K562 (cell line): ENCODE results near the gene GTPBP6. TPM values are rescaled to one million over a fixed set of nuclear protein-coding genes. Genes with fewer than 3 reads are reported as not detected.
"Not testable (repeated sequence)": the region's sequence is repeated elsewhere in the genome, so short reads cannot be mapped to it uniquely, and the experiment has no call there.

Experiments used
- ATAC-seq: fragments of 200-7000 bp; cut with Tn5 transposase; 3 replicates; pipeline ENCODE4 v1.9.1; 2020; ENCODE audit warnings: moderate library complexity
- BruUV-seq: library from RNA; stranded (reverse); fragments of 400-500 nt; replicated peaks from 2 replicates; lab custom pipeline; 2021; lab: Mats Ljungman, UMichigan
- CTCF ChIA-PET: fragments of 300-600 bp; formaldehyde crosslinking; extraction: SDS; loops from one replicate; lab custom pipeline; 2021; ENCODE audit warnings: low intra/inter-chr PET ratio; lab: Yijun Ruan, JAX
- POLR2A ChIA-PET: fragments of 300-600, 350-650 bp; sonication (Branson Sonifier 250); formaldehyde crosslinking; extraction: SDS; loops from one replicate; lab custom pipeline; 2021; ENCODE audit warnings: antibody characterized with exemption, inconsistent platforms; lab: Yijun Ruan, JAX
- DNase-seq, 4 experiments: peaks; one replicate each; pipeline versions ENCODE4 v3.0.0 to v3.0.0-alpha.2; 2011 to 2018; ENCODE audit warnings: low spot score in 3 of 4, mixed read lengths in 3 of 4; ENCODE audit errors: extremely low read depth in 1 of 4
- FAIRE-seq: peaks from 2 replicates; lab custom pipeline; 2011; peaks lifted over from hg19 to GRCh38; lab: Jason Lieb, UNC
- H2AFZ ChIP-seq: 2 replicates; pipeline ENCODE4 v1.6.0; 2011; ENCODE audit warnings: low read depth, low read length, control low read depth, inconsistent platforms
- H3K27ac ChIP-seq: fragments of 200-600 bp; 3 replicates; pipeline ENCODE4 v1.8.0; 2011; ENCODE audit warnings: low read depth, mild to moderate bottlenecking, control low read depth, inconsistent platforms, low read length, moderate library complexity, mixed read lengths; ENCODE audit errors: extremely low read depth
- H3K27me3 ChIP-seq, 2 experiments: fragments of 300-600 bp in 1 of 2; 2 replicates in 1 of 2; 3 replicates in 1 of 2; pipeline versions ENCODE4 v1.6.0 to v1.8.0; 2011; ENCODE audit warnings: inconsistent platforms in 2 of 2, low read length in 2 of 2, mild to moderate bottlenecking in 1 of 2, mixed read lengths in 1 of 2, moderate library complexity in 1 of 2; ENCODE audit not compliant: control insufficient read depth in 2 of 2, insufficient read depth in 2 of 2
- H3K36me3 ChIP-seq: fragments of 300-600 bp; 3 replicates; pipeline ENCODE4 v1.8.0; 2011; ENCODE audit warnings: mild to moderate bottlenecking, low read length, inconsistent platforms; ENCODE audit not compliant: control insufficient read depth, insufficient read depth
- H3K4me1 ChIP-seq, 2 experiments: fragments of 200-600 bp in 1 of 2; replicated peaks in 1 of 2; 2 replicates in 1 of 2; 3 replicates in 1 of 2; pipeline versions ENCODE4 v1.5.1 to v1.8.0; 2011; ENCODE audit warnings: inconsistent platforms in 2 of 2, low read length in 2 of 2, mild to moderate bottlenecking in 1 of 2, mixed read lengths in 1 of 2, moderate library complexity in 1 of 2; ENCODE audit not compliant: control insufficient read depth in 2 of 2, insufficient read depth in 2 of 2
- H3K4me2 ChIP-seq: 2 replicates; pipeline ENCODE4 v1.6.1; 2011; ENCODE audit warnings: low read length, control low read depth, inconsistent platforms, mixed read lengths; ENCODE audit not compliant: insufficient read depth
- H3K4me3 ChIP-seq: fragments of 200-600 bp; sonication (generic), shearing (Covaris generic); 2 replicates; pipeline ENCODE4 v1.5.1; 2016; ENCODE audit warnings: control low read depth, inconsistent platforms
- H3K79me2 ChIP-seq: fragments of 200-600 bp; 3 replicates; pipeline ENCODE4 v1.8.0; 2011; ENCODE audit warnings: low read length, inconsistent platforms; ENCODE audit not compliant: control insufficient read depth, insufficient read depth
- H3K9ac ChIP-seq, 2 experiments: 2 replicates each; pipeline versions ENCODE4 v1.6.0 to v1.6.1; 2011; ENCODE audit warnings: low read depth in 2 of 2, low read length in 2 of 2, control low read depth in 1 of 2, inconsistent platforms in 1 of 2, mild to moderate bottlenecking in 1 of 2, mixed read lengths in 1 of 2; ENCODE audit not compliant: insufficient read depth in 1 of 2
- H3K9me1 ChIP-seq: one replicate; pipeline ENCODE4 v1.6.0; 2011; ENCODE audit warnings: inconsistent platforms, mild to moderate bottlenecking, low read length, moderate library complexity; ENCODE audit not compliant: control insufficient read depth, insufficient read depth
- H3K9me3 ChIP-seq: replicated peaks from 2 replicates; pipeline ENCODE4 v1.5.1; 2011; ENCODE audit warnings: low read depth, low read length, inconsistent platforms; ENCODE audit not compliant: control insufficient read depth, insufficient read depth
- H4K20me1 ChIP-seq: replicated peaks from 2 replicates; pipeline ENCODE4 v1.6.1; 2011; ENCODE audit warnings: low read length, inconsistent platforms, mixed read lengths; ENCODE audit not compliant: control insufficient read depth, insufficient read depth
- CBX3 ChIP-seq, 2 experiments: IDR thresholded peaks; 1 replicate in 1 of 2; 2 replicates in 1 of 2; pipeline ENCODE4 v1.6.1; 2012; ENCODE audit warnings: inconsistent platforms in 2 of 2, low read length in 2 of 2, borderline replicate concordance in 1 of 2, control low read depth in 1 of 2
- KDM1A ChIP-seq, 2 experiments: fragments of 450-650 bp; IDR thresholded peaks; 2 replicates each; pipeline ENCODE4 v1.6.1; 2016; ENCODE audit warnings: mild to moderate bottlenecking in 2 of 2
- PHF8 ChIP-seq: fragments of 200-600 bp; sonication (generic); IDR thresholded peaks from 2 replicates; pipeline ENCODE4 v1.6.1; 2012; ENCODE audit warnings: mixed run types, mild to moderate bottlenecking, inconsistent platforms, low read length, moderate library complexity, borderline replicate concordance
- RBFOX2 ChIP-seq: fragments of 200-400 bp; formaldehyde crosslinking; IDR thresholded peaks from 2 replicates; pipeline ENCODE4 v1.6.1; 2017; ENCODE audit warnings: low read depth, mild to moderate bottlenecking, low read length, moderate library complexity
- TAF1 ChIP-seq: IDR thresholded peaks from 2 replicates; pipeline ENCODE4 v1.6.1; 2011; ENCODE audit warnings: mild to moderate bottlenecking, low read length, moderate library complexity; ENCODE audit not compliant: insufficient read depth, control insufficient read depth, severe bottlenecking; ENCODE audit errors: extremely low read depth
- ZBTB7A ChIP-seq: IDR thresholded peaks from 2 replicates; pipeline ENCODE4 v1.6.1; 2011; ENCODE audit warnings: low read depth, mild to moderate bottlenecking, low read length, moderate library complexity, borderline replicate concordance; ENCODE audit not compliant: control insufficient read depth
- ZFX ChIP-seq: sonication (generic); formaldehyde crosslinking; IDR thresholded peaks from 2 replicates; pipeline ENCODE4 v1.8.0; 2022; ENCODE audit warnings: mild to moderate bottlenecking, missing genetic modification reagents, moderate library complexity
- ZNF174 ChIP-seq: fragments of 250-450 bp; sonication (Bioruptor Pico); IDR thresholded peaks from 2 replicates; pipeline ENCODE4 v1.4.0; 2020; ENCODE audit warnings: mild to moderate bottlenecking
- WGBS: fragments of 100-300 bp; shearing (Covaris generic); methylation state at CpG from one replicate; pipeline ENCODE4 v1.1.6; 2016; ENCODE audit warnings: low coverage, mixed read lengths; ENCODE audit not compliant: insufficient coverage; ENCODE audit errors: missing lambda C conversion rate; 5-methylcytosine and 5-hydroxymethylcytosine counted together
- in situ Hi-C: fragments of 300-500 bp; cut with MboI; formaldehyde crosslinking; loops from 4 replicates; pipeline ENCODE4 v1.15.0; 2018; ENCODE audit warnings: inconsistent platforms, mixed read lengths
- intact Hi-C: fragments of 100-400 bp; cut with micrococcal nuclease; formaldehyde crosslinking; loops from 2 replicates; pipeline ENCODE4 v1.14.2; 2022
- polyA plus RNA-seq, 8 experiments: library from polyadenylated mRNA; depleted of rRNA in 4 of 8; stranded (reverse) in 5 of 8; unstranded in 3 of 8; fragments of >200 nt; fragmentation: Nextera tagmentation in 2 of 8; fragmentation: Illumina TruSeq in 1 of 8; extraction: Ambion mirVana in 2 of 8; extraction: Trizol in 1 of 8; gene quantifications; 2 replicates each; pipeline versions ENCODE4 v1.2.1 to v1.2.3, GENCODE V29; 2011 to 2014; ENCODE audit warnings: inconsistent platforms in 1 of 8, missing spikeins in 1 of 8
- total RNA-seq, 7 experiments: library from RNA; depleted of rRNA in 6 of 7; stranded (reverse); fragments of >200 nt in 6 of 7; fragmentation: Illumina TruSeq in 2 of 7; extraction: Trizol in 2 of 7; gene quantifications; 2 replicates each; pipeline versions ENCODE4 v1.2.1 to v1.2.3, GENCODE V29; 2011 to 2021; ENCODE audit warnings: low replicate concordance in 1 of 7

GTPBP6 gene
- total and polyA plus RNA-seq, 9 of the 15 experiments (the other 6 are each of a cell fraction or from before 2014, with no cell fraction given) = 0.24 to 35.2 (median 8.0) TPM

GRCh38 chrX:281166-281999, 37.2 kb downstream of the GTPBP6 start, which contains the start of gene PLCXD1 (continued):
- TF ChIP-seq ZNF174 (CRISPR knock-in tag) = no peak
- peak; percentile 85; the same call in 1 of the 2 replicates for TF ChIP-seq ZBTB7A
- TF ChIP-seq CBX3 (IDR thresholded peaks at IDR 0.05; ENCODE audit: borderline replicate concordance in 1 of 2, low read length in 2 of 2) = 0 out of 3 replicates have a peak, but pooled peaks of 1 of the 2 experiments have one; percentile 12
- peak in 1 of 2 experiments; percentile 42; a peak in 2 of 4 replicates for TF ChIP-seq KDM1A (IDR thresholded peaks at IDR 0.05)
- TF ChIP-seq TAF1 = peak; percentile 15
- TF ChIP-seq RBFOX2 = peak; percentile 59
- peak; percentile 61 for TF ChIP-seq ZFX
- TF ChIP-seq PHF8 = peak; percentile 35; the same call in 1 of the 2 replicates

- DNase-seq, H3K27me3 ChIP-seq, CTCF ChIA-PET, H3K4me2 ChIP-seq, FAIRE-seq, H4K20me1 ChIP-seq, H3K9me1 ChIP-seq, H3K9ac ChIP-seq, H3K4me3 ChIP-seq, H3K9me3 ChIP-seq, BruUV-seq, H2AFZ ChIP-seq, H3K27ac ChIP-seq, in situ Hi-C loops, POLR2A ChIA-PET, intact Hi-C loops, ATAC-seq: not testable (repeated sequence)
- Histone ChIP-seq H3K4me1 (peaks cover 4 to 34% of the 10 kb centered on the region in 2 experiments; a peak in 4 of 5 replicates), H3K36me3 (peaks cover 19% of the 10 kb centered on the region), H3K79me2 (peaks cover 37% of the 10 kb centered on the region)
- WGBS = no CpG with 5 or more reads among the region's 24 CpGs
These were observed 37.9 kb downstream of the GTPBP6 start for GRCh38 chrX:280722-281121.
